Effector memory CD8-positive, alpha-beta T cell (primary cell): Measurements from ENCODE around the gene SLC44A1.
A peak's percentile ranks its signal among the peaks of the same experiment; 100 is the strongest.
"Not testable (repeated sequence)": the region's sequence is repeated elsewhere in the genome, so short reads cannot be mapped to it uniquely, and the experiment has no call there.

Source experiments
- ATAC-seq: fragments of 150-1000 bp; cut with Tn5 transposase; replicated peaks from 2 replicates; pipeline ENCODE4 v1.10.0; 2021; ENCODE audit warnings: mild to moderate bottlenecking, moderate library complexity
- DNase-seq, 3 experiments: peaks; one replicate each; pipeline ENCODE4 v3.0.0; 2021
- H3K27ac Mint-ChIP-seq, 2 donors: one replicate each; pipeline ENCODE4 v1.8.0; 2022; ENCODE audit warnings: mild to moderate bottlenecking in 2 of 2, mixed read lengths in 2 of 2, moderate library complexity in 2 of 2
- H3K27me3 Mint-ChIP-seq, 2 donors: one replicate each; pipeline ENCODE4 v1.8.0; 2022; ENCODE audit warnings: mixed read lengths in 2 of 2
- H3K36me3 Mint-ChIP-seq: one replicate; pipeline ENCODE4 v1.8.0; 2022; ENCODE audit warnings: mild to moderate bottlenecking, moderate library complexity, mixed read lengths; ENCODE audit not compliant: insufficient read depth
- H3K4me1 Mint-ChIP-seq, 2 donors: one replicate each; pipeline ENCODE4 v1.8.0; 2022; ENCODE audit warnings: low read depth in 2 of 2, mixed read lengths in 2 of 2
- H3K4me3 Mint-ChIP-seq, 2 donors: one replicate each; pipeline ENCODE4 v1.8.0; 2022; ENCODE audit warnings: mild to moderate bottlenecking in 2 of 2, mixed read lengths in 2 of 2, moderate library complexity in 2 of 2
- H3K9me3 Mint-ChIP-seq, 2 donors: one replicate each; pipeline ENCODE4 v1.8.0; 2022; ENCODE audit warnings: mixed read lengths in 2 of 2

SLC44A1 gene

GRCh38 chr9:105245891-105246161 lies 1.4 kb downstream of the SLC44A1 start:
- H3K36me3 Mint-ChIP-seq: peaks cover 9% of the 10 kb centered on the region
- peak overlapping the region; percentile 59 to 93 for H3K27ac Mint-ChIP-seq
- H3K4me3 Mint-ChIP-seq: peak overlapping the region; percentile 92 to 95
- no peak for DNase-seq
- no peak for ATAC-seq
- H3K4me1 Mint-ChIP-seq: peaks cover 11 to 13% of the 10 kb centered on the region in 2 donors
- H3K9me3 Mint-ChIP-seq: no peaks in the 10 kb centered on the region
- peaks cover 14 to 16% of the 10 kb centered on the region in 2 donors for H3K27me3 Mint-ChIP-seq

- H3K27me3 Mint-ChIP-seq: peaks cover 6 to 8% of the 10 kb centered on the region in 2 donors
Measured at GRCh38 chr9:105246656-105247173, 2.3 kb downstream of the SLC44A1 start.

GRCh38 chr9:105248691-105249090 lies 4.2 kb downstream of the SLC44A1 start:
- no peak for ATAC-seq
- Mint-ChIP-seq H3K4me3 (no peak overlapping the region), H3K9me3 (no peaks in the 10 kb centered on the region), H3K4me1 (peaks cover 11 to 13% of the 10 kb centered on the region in 2 donors), H3K27ac (no peak overlapping the region), H3K36me3 (peaks cover 9% of the 10 kb centered on the region), H3K27me3 (no peaks in the 10 kb centered on the region)
- DNase-seq: no peak

More at GRCh38 chr9:105246656-105247173, 2.3 kb downstream of the SLC44A1 start:
- Mint-ChIP-seq H3K27ac (peak overlapping the region in 1 of 2 donors; percentile 93), H3K4me3 (no peak overlapping the region), H3K9me3 (no peaks in the 10 kb centered on the region), H3K36me3 (peaks cover 9% of the 10 kb centered on the region), H3K4me1 (peaks cover 11 to 13% of the 10 kb centered on the region in 2 donors)
- DNase-seq: no peak
- ATAC-seq: no peak

GRCh38 chr9:105251133-105251532 lies 6.7 kb downstream of the SLC44A1 start:
- peaks cover 0 to 3% of the 10 kb centered on the region in 2 donors for H3K4me1 Mint-ChIP-seq
- H3K36me3 Mint-ChIP-seq: no peaks in the 10 kb centered on the region
- no peaks in the 10 kb centered on the region for H3K9me3 Mint-ChIP-seq
- no peak overlapping the region for H3K4me3 Mint-ChIP-seq
- H3K27ac Mint-ChIP-seq: no peak overlapping the region
- no peak for ATAC-seq
- no peak for DNase-seq
- no peaks in the 10 kb centered on the region for H3K27me3 Mint-ChIP-seq

- Mint-ChIP-seq H3K27me3 (no peaks in the 10 kb centered on the region), H3K36me3 (no peaks in the 10 kb centered on the region), H3K4me1 (no peaks in the 10 kb centered on the region), H3K9me3 (no peaks in the 10 kb centered on the region), H3K27ac (no peak overlapping the region), H3K4me3 (no peak overlapping the region)
- ATAC-seq: no peak
- DNase-seq: no peak
Measured at GRCh38 chr9:105251733-105252404, 7.4 kb downstream of the SLC44A1 start.

GRCh38 chr9:105252405-105252756 lies 7.9 kb downstream of the SLC44A1 start:
- H3K27me3 Mint-ChIP-seq: no peaks in the 10 kb centered on the region
- ATAC-seq: no peak

GRCh38 chr9:105254226-105254625 lies 9.8 kb downstream of the SLC44A1 start:
- Mint-ChIP-seq H3K9me3 (no peaks in the 10 kb centered on the region), H3K27ac (no peak overlapping the region), H3K4me3 (no peak overlapping the region), H3K4me1 (peaks cover 1 to 5% of the 10 kb centered on the region in 2 donors), H3K36me3 (no peaks in the 10 kb centered on the region), H3K27me3 (no peaks in the 10 kb centered on the region)
- no peak for ATAC-seq
- no peak for DNase-seq

More at GRCh38 chr9:105252405-105252756, 7.9 kb downstream of the SLC44A1 start:
- Mint-ChIP-seq H3K4me1 (no peaks in the 10 kb centered on the region), H3K36me3 (no peaks in the 10 kb centered on the region), H3K9me3 (no peaks in the 10 kb centered on the region), H3K27ac (no peak overlapping the region), H3K4me3 (no peak overlapping the region)
- DNase-seq: no peak

GRCh38 chr9:105255421-105255820 lies 11.0 kb downstream of the SLC44A1 start:
- Mint-ChIP-seq H3K9me3 (no peaks in the 10 kb centered on the region), H3K36me3 (no peaks in the 10 kb centered on the region), H3K4me1 (peaks cover 1 to 5% of the 10 kb centered on the region in 2 donors), H3K4me3 (no peak overlapping the region), H3K27ac (no peak overlapping the region), H3K27me3 (no peaks in the 10 kb centered on the region)
- no peak for ATAC-seq
- DNase-seq: no peak

- ATAC-seq, H3K36me3 Mint-ChIP-seq, H3K4me1 Mint-ChIP-seq, H3K9me3 Mint-ChIP-seq, H3K4me3 Mint-ChIP-seq, H3K27ac Mint-ChIP-seq, H3K27me3 Mint-ChIP-seq, DNase-seq: not testable (repeated sequence)
Measured at GRCh38 chr9:105256569-105256968, 12.1 kb downstream of the SLC44A1 start.

- DNase-seq (no peak), ATAC-seq (no peak)
- H3K27me3 Mint-ChIP-seq: no peaks in the 10 kb centered on the region
- H3K4me3 Mint-ChIP-seq: no peak overlapping the region
- peaks cover 1 to 5% of the 10 kb centered on the region in 2 donors for H3K4me1 Mint-ChIP-seq
- H3K9me3 Mint-ChIP-seq: no peaks in the 10 kb centered on the region
- H3K36me3 Mint-ChIP-seq: no peaks in the 10 kb centered on the region
- H3K27ac Mint-ChIP-seq: no peak overlapping the region
Measured at GRCh38 chr9:105257809-105258208, 13.4 kb downstream of the SLC44A1 start.

- Mint-ChIP-seq H3K9me3 (no peaks in the 10 kb centered on the region), H3K4me3 (no peak overlapping the region), H3K27ac (no peak overlapping the region), H3K27me3 (no peaks in the 10 kb centered on the region), H3K4me1 (peaks cover 1 to 5% of the 10 kb centered on the region in 2 donors), H3K36me3 (no peaks in the 10 kb centered on the region)
- DNase-seq: no peak
- no peak for ATAC-seq
Measured at GRCh38 chr9:105258225-105258737, 13.8 kb downstream of the SLC44A1 start.

GRCh38 chr9:105259274-105259673 lies 14.8 kb downstream of the SLC44A1 start:
- no peak for ATAC-seq
- no peak overlapping the region for H3K4me3 Mint-ChIP-seq
- no peaks in the 10 kb centered on the region for H3K9me3 Mint-ChIP-seq
- H3K27me3 Mint-ChIP-seq: no peaks in the 10 kb centered on the region
- DNase-seq: no peak
- no peak overlapping the region for H3K27ac Mint-ChIP-seq
- H3K36me3 Mint-ChIP-seq: no peaks in the 10 kb centered on the region
- H3K4me1 Mint-ChIP-seq: peaks cover 2 to 9% of the 10 kb centered on the region in 2 donors

GRCh38 chr9:105259731-105260612 lies 15.5 kb downstream of the SLC44A1 start:
- no peaks in the 10 kb centered on the region for H3K27me3 Mint-ChIP-seq
- DNase-seq (no peak), ATAC-seq (no peak)
- H3K9me3 Mint-ChIP-seq: no peaks in the 10 kb centered on the region
- no peaks in the 10 kb centered on the region for H3K36me3 Mint-ChIP-seq
- H3K4me3 Mint-ChIP-seq: no peak overlapping the region
- no peak overlapping the region for H3K27ac Mint-ChIP-seq
- H3K4me1 Mint-ChIP-seq: peaks cover 6 to 13% of the 10 kb centered on the region in 2 donors

- Mint-ChIP-seq H3K4me3 (no peak overlapping the region), H3K4me1 (peaks cover 6 to 13% of the 10 kb centered on the region in 2 donors)
Measured at GRCh38 chr9:105262497-105262896, 18.0 kb downstream of the SLC44A1 start.

More at GRCh38 chr9:105262497-105262896, 18.0 kb downstream of the SLC44A1 start:
- no peak overlapping the region for H3K27ac Mint-ChIP-seq
- DNase-seq (no peak), ATAC-seq (no peak)
- H3K27me3 Mint-ChIP-seq: no peaks in the 10 kb centered on the region
- H3K36me3 Mint-ChIP-seq: no peaks in the 10 kb centered on the region
- no peaks in the 10 kb centered on the region for H3K9me3 Mint-ChIP-seq
